GM20431 (cell line): Measurements from ENCODE around the gene DENND1A.
"Not testable (repeated sequence)": the region's sequence is repeated elsewhere in the genome, so short reads cannot be mapped to it uniquely, and the experiment has no call there.

Experiments used
- in situ Hi-C: fragments of 300-500 bp; cut with MseI, MboI; formaldehyde crosslinking; loops from one replicate; pipeline ENCODE4 v1.15.0; 2020; ENCODE audit warnings: low sequenced_read_pairs; ENCODE audit not compliant: unreplicated experiment

DENND1A gene

GRCh38 chr9:123952641-123953495 is 22.9 kb upstream of the DENND1A start:
- in situ Hi-C loops: no loop called here

GRCh38 chr9:123948286-123948685 is 18.4 kb upstream of the DENND1A start:
- in situ Hi-C loops: no loop called here

GRCh38 chr9:123947326-123947725 is 17.4 kb upstream of the DENND1A start:
- in situ Hi-C loops: no loop called here

GRCh38 chr9:123946101-123946821 is 16.3 kb upstream of the DENND1A start:
- in situ Hi-C loops: no loop called here

- in situ Hi-C loops: no loop called here
Measured at GRCh38 chr9:123945532-123945931, 15.6 kb upstream of the DENND1A start.

GRCh38 chr9:123944464-123944863 is 14.5 kb upstream of the DENND1A start:
- in situ Hi-C loops: not testable (repeated sequence)

GRCh38 chr9:123943671-123944070 is 13.7 kb upstream of the DENND1A start:
- in situ Hi-C loops: no loop called here

GRCh38 chr9:123942542-123942941 is 12.6 kb upstream of the DENND1A start:
- in situ Hi-C loops: no loop called here

- in situ Hi-C loops: no loop called here
Measured at GRCh38 chr9:123941524-123942070, 11.7 kb upstream of the DENND1A start.

GRCh38 chr9:123940721-123941523 is 11.0 kb upstream of the DENND1A start:
- in situ Hi-C loops: no loop called here

- in situ Hi-C loops: no loop called here
Measured at GRCh38 chr9:123938401-123938800, 8.5 kb upstream of the DENND1A start.

GRCh38 chr9:123936575-123936974 is 6.6 kb upstream of the DENND1A start:
- in situ Hi-C loops: not testable (repeated sequence)

GRCh38 chr9:123933440-123934212 is 3.7 kb upstream of the DENND1A start:
- in situ Hi-C loops: no loop called here

- in situ Hi-C loops: no loop called here
Measured at GRCh38 chr9:123929177-123929869, 603 bp downstream of the DENND1A start.

GRCh38 chr9:123928533-123929176 is 1.3 kb downstream of the DENND1A start:
- in situ Hi-C loops: no loop called here

GRCh38 chr9:123927625-123928532 is 2.0 kb downstream of the DENND1A start:
- in situ Hi-C loops: no loop called here

GRCh38 chr9:123926941-123927340 is 3.0 kb downstream of the DENND1A start:
- in situ Hi-C loops: no loop called here
